T-helper 2 cell (primary cell): ENCODE results near the gene EPB41L4B.

Source experiments
- DNase-seq, 5 experiments: peaks; one replicate each; pipeline versions ENCODE4 v3.0.0 to v3.0.0-alpha.2; 2012 to 2022

Gene EPB41L4B

GRCh38 chr9:109192732-109193361 is 128.0 kb downstream of the EPB41L4B start:
- peak in 1 of 5 experiments; percentile 2 for DNase-seq

DNA sequence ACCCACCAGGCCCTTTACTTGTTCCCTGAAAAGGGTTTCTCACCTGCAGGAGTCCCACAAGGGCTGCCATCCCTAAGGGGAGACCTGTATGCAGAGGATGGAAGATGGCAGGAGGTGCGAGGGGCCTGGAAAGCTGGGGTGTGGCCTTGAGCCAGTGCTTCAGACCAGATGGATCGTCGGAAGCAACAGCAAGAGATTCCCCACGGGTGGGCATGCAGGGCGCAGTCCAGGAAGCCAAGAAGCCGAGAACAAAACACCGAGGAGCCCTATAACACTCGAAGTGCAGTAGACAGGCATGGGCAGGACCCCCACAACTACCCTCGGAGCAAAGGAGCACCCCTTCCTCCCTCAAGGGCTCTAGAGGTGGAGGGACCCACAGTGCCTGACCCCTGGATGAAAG is 129.1 kb downstream of the EPB41L4B start:
- DNase-seq = no peak

GRCh38 chr9:109190151-109190550 is 130.7 kb downstream of the EPB41L4B start:
- DNase-seq = no peak

DNA sequence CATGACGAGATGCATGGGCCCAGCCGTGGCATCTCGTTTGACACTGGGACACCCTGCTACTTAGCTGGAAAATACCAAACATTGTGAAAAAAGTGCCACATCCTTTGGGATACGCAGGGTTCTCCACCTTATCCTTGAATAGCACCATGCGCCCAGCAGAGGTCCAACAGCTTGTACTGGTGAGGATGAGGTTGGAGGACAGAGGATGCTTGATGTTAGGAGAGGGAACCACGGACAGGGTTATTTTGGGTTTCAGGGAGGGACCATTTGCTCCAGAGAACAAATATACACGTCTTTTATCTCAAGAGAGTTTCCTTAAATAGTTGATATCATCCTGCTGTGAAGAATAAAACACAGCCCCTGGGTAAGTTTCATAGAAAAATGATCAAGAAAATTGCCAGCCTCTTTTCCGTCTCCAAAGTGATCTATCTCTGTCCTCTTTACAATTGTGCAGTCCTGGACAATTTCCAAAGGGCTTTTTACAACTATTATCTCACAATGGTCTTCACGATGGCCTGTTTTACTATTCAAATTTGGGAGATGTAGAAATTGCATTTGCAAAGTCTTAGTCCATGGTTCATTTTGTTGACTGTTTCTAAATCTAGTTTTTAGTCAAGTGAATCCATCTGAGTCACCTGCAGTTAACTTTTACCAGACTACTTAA is 133.9 kb downstream of the EPB41L4B start:
- DNase-seq = no peak

- DNase-seq = peak in 1 of 5 experiments; percentile 27
Measured at GRCh38 chr9:109182940-109183798, 137.7 kb downstream of the EPB41L4B start.

GRCh38 chr9:109182550-109182939 is 138.3 kb downstream of the EPB41L4B start:
- no peak for DNase-seq

DNA sequence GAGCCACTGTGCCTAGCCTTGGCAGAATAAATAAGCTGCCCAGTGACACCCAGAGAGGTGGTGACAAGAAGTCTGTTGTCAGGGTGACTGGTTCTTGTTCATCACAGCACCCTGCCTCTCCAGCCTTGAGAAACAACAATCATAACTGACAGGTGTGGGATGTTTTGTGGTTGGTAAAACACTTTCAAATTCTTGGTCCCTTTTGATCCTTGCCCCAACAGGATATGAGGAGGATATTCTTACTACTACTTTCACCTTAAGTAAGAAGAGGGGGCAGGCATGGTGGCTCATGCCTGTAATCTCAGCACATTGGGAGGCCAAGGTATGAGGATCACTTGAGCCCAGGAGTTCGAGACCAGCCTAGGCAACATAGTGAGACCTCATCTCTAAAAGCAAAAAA is 139.6 kb downstream of the EPB41L4B start:
- peak in 3 of 5 experiments; percentile 1 to 86 (median 11) for DNase-seq

DNA sequence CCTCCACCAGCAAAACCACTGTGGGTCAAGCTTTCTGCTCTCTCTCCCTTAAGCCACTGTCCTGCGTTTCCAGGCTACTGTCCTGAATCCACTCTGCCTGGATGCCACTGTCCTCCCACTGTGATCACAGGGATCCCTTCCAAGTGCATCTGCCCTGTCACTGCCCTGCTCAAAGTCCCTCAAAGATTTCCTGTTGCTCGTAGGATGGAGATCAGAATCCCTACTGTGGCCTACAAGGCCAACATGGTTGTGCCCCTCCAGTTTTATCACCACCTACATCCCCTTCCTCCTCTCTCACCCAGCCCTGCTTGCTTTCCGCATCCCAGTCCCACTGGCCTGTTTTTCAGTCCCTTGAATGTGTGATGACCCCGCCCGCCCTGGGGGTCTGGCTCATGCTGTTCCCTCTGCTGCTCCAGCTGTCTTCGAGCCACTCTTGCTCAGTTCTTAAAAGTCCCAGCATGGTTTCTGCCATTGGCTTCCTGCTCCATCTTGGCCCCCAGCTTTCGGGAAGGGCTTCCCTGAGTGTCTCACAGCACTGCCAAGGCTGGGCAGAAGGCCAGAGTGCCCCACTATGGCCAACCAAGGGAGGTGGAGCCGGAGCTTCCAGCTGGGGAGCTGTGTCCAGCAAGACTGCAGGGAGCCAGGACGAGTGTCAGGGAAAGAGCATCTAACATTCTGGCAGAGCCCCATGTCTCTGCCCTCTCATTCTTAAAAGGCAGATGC is 140.9 kb downstream of the EPB41L4B start:
- DNase-seq = no peak

- DNase-seq = no peak
Measured at GRCh38 chr9:109176963-109177362, 143.9 kb downstream of the EPB41L4B start.

DNA sequence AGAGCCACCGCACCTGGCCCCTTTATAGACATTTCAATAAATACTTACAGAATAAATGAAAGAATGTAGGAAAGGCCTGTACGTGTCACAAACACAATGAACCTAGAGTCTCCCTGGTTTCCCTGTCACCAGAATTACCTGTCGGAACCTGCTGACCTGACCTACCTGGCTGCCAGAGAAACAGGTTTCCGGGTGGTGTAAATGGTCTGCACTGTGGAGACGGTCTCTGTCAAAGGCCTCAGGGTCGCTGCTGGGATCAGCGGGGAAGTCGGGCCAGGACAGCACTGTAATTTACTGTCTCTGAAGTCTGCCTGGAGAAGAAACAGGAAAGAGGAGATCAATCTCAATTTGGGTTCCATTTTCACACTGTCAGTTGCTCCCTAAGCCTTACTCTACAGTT is 144.5 kb downstream of the EPB41L4B start:
- DNase-seq = no peak

DNA sequence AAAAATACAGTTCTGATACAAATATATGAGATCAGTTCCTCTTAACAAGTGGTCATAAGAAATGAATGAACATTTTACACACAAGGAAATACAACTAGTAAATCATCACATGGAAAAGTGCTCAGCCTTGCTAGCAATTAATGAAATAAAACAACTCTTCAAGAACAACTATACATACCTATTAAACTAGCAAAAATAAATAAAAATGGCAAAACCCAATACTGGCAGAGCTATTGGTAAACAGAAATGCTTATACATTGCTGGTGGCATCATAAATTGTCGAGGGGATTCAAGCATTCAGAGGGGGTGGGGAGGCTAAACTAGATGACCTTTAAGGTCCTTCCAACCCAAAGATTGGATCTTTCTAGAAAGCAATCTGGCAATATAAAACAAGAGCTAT is 147.9 kb downstream of the EPB41L4B start:
- no peak for DNase-seq

DNA sequence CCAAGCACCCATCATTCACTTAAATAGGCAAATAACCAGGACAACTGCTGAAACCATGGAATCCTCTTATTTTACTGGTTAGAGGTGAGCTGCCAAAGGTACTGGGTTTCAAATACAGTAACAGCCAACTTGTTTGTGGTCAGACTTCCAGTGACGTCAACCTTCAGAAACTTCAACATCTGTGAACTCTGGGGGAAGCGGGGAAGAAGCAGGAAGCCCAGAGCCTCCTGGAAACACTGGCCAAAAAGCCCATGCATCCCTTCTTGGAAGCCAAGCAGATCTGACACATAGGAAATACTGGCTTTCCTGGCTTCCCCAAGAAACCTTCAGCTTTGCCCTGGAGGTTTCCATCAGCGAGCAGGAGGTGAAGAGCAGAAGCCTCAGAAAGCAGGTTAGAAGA is 148.9 kb downstream of the EPB41L4B start:
- DNase-seq = no peak

GRCh38 chr9:109168170-109168569 is 152.7 kb downstream of the EPB41L4B start:
- peak in 1 of 5 experiments; percentile 62 for DNase-seq

DNA sequence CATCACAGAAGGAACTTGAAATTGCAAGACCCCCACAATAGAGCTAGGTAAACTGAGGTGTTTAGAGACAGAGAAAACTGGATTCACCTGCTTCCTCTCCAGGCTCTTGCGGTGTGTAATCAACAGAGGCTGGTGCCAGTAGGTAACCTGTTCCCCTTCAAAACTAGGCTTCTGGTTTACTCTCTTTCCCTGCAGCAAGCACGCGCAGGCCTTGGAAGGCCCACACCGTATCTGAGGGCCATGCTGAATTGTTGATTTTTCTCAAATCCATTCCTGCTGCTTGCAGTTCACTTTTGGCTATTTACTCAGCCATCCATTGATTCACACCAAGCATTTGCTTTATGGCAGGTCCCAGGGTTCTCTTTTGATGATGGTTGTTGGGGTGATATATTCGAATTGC is 153.1 kb downstream of the EPB41L4B start:
- DNase-seq = no peak

- DNase-seq = peak in 1 of 5 experiments; percentile 18
Measured at GRCh38 chr9:109166771-109167601, 153.9 kb downstream of the EPB41L4B start, which contains the start of gene FRRS1L. TSS of gene FRRS1L (minus strand) at chr9:109167249. CDS start at chr9:109167138, 111 bp downstream.

DNA sequence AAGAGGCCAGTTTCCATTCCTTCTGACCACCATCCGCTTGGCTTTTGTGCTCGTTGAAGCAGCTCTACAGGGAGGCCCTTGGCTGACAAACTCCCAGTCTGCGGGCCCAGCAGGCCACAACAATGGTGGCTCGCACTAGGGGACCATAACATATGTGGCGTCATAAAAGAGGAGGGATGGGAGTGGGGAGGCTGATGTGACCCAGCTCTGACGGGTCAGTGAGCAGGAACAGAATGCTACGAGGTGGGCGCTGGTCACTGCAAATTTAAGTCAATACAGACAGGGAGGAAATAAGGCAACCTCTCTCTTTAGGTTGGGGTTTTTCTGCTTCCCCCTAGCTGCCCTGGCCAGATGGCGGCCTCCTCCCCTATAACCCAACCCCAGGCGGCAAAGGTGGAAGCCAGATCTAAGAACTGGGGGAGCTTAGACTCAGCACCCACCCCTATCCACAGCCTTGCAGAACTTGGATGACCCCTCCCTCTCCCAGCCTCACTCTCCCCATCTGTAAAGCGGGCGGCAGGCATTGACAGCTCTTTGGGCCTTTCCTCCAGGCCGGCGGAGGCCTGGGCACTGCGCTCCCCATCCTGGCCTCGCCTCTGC is 154.6 kb downstream of the EPB41L4B start:
- DNase-seq = no peak

GRCh38 chr9:109164042-109164441 is 156.8 kb downstream of the EPB41L4B start:
- no peak for DNase-seq

DNA sequence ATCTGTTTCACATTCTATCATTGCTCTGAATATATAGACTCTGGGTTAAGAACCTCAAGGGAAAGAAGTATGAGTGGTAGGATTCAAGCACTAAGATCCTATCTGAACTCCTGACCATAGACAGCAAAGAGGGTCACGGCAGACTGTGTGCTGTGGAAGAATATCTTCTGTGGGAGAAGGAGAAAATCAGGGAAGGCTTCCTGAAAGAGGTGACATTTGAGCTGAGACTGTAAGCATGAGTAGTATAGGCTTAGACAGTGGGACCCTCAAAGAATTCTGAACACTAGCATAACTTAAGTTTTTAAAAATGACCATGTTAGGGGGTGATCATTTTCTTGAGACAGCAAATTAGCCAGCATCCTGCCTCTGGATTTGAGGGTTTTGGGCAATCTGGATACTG is 157.7 kb downstream of the EPB41L4B start:
- no peak for DNase-seq

- DNase-seq = no peak
Measured at GRCh38 chr9:109162677-109163076, 158.2 kb downstream of the EPB41L4B start.

DNA sequence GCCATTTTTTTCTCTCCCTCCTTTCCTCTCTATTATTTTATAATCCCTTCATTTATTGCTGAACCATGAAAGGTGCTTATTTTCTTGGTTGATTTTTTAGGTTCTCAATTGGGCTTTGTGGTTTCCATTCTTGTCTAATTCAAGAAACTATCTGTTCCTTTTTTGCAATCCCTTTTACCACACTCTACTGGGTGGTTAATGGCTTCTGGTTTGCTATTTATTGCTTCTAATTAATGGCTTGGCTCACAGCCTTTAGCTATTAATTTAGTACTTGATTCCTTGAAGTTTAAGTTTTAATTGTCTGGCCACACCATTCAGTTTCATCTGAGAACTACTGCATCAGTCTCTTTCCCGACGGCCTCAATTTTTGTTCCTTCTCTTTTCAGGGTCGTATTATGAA is 159.4 kb downstream of the EPB41L4B start:
- DNase-seq = no peak

DNA sequence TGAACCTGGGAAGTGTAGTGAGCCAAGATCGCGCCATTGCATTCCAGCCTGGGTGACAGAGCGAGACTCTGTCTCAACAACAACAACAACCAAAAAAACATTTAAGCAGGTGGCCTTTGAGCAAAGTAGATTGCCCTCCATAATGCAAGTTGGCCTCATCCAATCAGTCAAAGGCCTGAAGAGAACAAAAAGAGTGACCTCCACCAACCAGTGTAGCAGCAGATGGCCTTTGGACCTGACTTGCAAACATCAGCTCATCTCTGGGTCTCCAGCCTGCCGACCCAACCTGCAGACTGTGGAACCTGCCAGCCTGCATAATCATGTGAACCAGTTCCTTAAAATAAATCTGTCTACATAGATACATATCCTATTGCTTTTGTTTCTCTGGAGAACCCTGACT is 161.3 kb downstream of the EPB41L4B start:
- DNase-seq = no peak
